ENCODE results near the gene SMAD3. TPM values are rescaled to one million over a fixed set of nuclear protein-coding genes. Genes with fewer than 3 reads are reported as not detected.

Gene SMAD3
- total RNA-seq, 1 donor from 2014 or later, result 53.5 TPM

DNA sequence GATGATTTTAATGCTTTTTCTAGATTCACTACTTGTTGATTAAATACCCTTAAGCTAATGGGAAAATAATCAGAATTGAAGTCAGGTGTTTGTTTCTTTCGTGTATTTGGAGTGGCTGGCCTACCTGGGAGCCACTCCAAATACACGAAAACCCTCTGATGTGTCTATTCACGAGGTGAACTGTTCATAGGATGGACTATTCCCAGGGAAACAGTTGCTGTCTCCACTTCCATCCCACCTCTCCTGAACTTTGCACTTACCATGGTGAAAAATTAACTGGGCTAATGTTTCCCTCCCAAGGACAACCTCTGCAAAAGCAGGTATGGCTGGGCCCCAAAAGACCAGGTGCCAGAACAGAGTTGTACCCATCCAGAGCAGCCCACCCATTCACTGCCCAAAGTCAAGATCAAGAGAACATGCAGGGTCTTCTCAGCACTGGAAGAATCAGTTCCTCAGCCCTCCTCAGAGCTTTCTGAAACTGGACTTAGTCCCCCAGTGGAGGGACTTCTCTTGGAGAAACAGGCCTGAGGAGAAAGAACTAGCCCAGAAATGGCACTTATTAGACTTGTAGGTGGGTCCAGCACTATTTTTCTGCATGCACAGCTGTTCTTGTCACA lies 2.9 kb upstream of the SMAD3 start:
- Histone ChIP-seq H3K4me1 (peaks cover 12% of the 10 kb centered on the region), H3K9me3 (no peaks in the 10 kb centered on the region), H3K27me3 (no peaks in the 10 kb centered on the region), H3K36me3 (no peaks in the 10 kb centered on the region), H3K4me3 (no peak overlapping the region), H3K27ac (no peak overlapping the region)
- intact Hi-C loops (cut with DNase I), result loop anchor here (10.0 kb wide), 2 partner anchors 62 to 192 kb away; partner anchors contain the start of genes AAGAB and IQCH
- no peak for TF ChIP-seq POLR2AphosphoS5 (IDR thresholded peaks at IDR 0.05; ENCODE audit: insufficient read depth in 1 of 2, low read depth in 1 of 2)
- no peak for TF ChIP-seq POLR2A (IDR thresholded peaks at IDR 0.05)
- TF ChIP-seq, protein P1, sequence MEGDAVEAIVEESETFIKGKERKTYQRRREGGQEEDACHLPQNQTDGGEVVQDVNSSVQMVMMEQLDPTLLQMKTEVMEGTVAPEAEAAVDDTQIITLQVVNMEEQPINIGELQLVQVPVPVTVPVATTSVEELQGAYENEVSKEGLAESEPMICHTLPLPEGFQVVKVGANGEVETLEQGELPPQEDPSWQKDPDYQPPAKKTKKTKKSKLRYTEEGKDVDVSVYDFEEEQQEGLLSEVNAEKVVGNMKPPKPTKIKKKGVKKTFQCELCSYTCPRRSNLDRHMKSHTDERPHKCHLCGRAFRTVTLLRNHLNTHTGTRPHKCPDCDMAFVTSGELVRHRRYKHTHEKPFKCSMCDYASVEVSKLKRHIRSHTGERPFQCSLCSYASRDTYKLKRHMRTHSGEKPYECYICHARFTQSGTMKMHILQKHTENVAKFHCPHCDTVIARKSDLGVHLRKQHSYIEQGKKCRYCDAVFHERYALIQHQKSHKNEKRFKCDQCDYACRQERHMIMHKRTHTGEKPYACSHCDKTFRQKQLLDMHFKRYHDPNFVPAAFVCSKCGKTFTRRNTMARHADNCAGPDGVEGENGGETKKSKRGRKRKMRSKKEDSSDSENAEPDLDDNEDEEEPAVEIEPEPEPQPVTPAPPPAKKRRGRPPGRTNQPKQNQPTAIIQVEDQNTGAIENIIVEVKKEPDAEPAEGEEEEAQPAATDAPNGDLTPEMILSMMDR (IDR thresholded peaks at IDR 0.05), result no peak
- no peak for DNase-seq (ENCODE audit: extremely low spot score in 2 of 2)

DNA sequence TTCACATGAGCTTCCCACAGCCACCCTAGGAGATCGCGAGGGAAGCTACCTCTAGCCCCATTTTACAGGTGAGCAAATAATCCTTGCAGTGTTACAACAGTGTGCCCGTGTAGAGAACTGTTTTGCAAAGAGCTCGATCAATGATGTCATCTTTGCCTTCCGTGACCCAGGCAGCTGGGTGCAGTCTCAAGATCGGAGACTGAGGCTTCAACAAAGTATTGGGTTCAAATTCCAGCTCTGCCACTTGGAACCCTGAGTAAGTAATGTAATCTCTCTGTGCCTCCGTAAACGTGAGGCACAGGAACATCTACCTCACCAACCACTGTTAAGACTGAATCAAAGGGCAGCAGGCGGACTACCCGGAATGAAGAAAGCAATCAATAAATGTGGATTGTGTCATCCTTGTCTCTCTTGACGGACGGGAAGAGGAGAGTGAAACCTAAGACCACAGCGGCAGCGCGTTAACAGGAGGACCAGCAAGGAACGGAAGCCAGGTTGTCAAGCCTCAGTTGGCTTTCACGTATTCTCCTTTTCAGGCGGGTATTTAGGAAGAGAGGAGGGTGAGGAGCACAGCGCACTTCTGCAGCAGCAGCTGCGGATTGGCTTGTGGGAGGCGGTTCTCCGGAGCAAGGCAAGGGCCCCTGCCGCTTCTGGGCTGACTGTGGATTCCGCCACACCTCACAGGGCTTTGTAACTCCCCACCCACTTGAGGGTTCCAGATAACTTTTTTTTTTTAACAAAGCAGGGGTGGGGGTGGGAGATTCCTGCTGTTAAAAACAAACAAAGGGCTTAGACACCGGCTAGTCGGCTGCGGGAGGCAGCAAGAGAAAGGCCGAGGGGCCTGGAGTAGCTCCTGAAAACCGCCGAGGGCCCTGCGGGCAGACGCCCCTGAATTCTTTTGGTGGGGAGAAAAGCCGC lies 1.5 kb upstream of the SMAD3 start:
- Histone ChIP-seq H3K36me3 (no peaks in the 10 kb centered on the region), H3K27ac (no peak overlapping the region), H3K27me3 (no peaks in the 10 kb centered on the region), H3K9me3 (no peaks in the 10 kb centered on the region), H3K4me3 (no peak overlapping the region), H3K4me1 (peaks cover 27% of the 10 kb centered on the region)
- intact Hi-C loops (cut with DNase I), result loop anchor here (10.0 kb wide), 2 partner anchors 61 to 191 kb away; partner anchors contain the start of genes AAGAB and IQCH
- no peak for DNase-seq (ENCODE audit: extremely low spot score in 2 of 2)
- no peak for TF ChIP-seq POLR2A (IDR thresholded peaks at IDR 0.05)
- TF ChIP-seq, protein P1 (IDR thresholded peaks at IDR 0.05), result no peak
- no peak for TF ChIP-seq POLR2AphosphoS5 (IDR thresholded peaks at IDR 0.05; ENCODE audit: insufficient read depth in 1 of 2, low read depth in 1 of 2)

DNA sequence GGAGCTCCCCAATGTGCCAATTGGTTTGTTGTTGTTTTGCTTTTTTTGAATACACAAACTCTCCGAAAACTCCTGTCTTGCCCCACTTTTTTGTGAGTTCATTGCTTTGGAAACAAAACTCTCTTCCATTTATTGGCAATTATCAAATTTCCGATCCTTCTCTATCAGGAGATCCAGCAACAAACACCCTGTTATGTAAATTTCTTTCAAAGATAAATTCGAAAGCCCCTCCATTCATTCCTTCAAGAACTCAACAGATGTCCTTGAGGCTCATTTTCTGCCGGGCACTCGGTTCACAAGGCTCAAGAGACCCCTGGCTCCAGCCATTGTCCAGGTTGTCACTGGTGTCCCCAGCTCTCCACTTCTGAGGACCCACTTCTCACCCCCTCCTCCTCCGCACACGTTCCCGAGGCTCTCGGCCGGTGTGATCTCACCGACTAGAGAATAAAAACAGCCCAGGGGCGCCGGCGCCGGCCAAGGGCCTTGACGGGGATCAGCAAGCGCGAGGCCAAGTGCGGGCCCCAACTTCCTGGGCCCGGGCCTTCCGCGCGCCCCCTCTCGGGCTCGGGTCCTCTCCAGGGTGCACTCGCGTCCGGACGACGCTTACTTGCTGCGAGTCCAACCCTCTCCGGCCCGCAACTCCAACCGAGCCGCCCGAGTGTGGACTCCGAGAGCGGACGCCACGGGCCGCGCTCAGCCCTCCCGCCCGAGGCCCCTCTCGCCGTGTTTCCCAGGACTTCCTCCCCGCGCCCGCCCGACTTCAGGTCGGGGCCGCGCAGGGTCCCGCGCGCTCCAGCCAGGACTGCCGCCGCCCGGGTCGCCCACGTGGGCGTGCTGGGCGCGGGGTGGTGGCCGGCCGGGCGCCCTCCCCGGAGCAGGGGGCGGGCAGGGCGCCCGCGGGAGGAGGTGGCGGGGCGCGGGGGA lies 533 bp upstream of the SMAD3 start:
- DNase-seq (ENCODE audit: extremely low spot score in 2 of 2), result no peak
- peak in 1 of 2 donors; percentile 59 for TF ChIP-seq POLR2AphosphoS5 (IDR thresholded peaks at IDR 0.05; ENCODE audit: insufficient read depth in 1 of 2, low read depth in 1 of 2)
- no peak for TF ChIP-seq POLR2A (IDR thresholded peaks at IDR 0.05)

DNA sequence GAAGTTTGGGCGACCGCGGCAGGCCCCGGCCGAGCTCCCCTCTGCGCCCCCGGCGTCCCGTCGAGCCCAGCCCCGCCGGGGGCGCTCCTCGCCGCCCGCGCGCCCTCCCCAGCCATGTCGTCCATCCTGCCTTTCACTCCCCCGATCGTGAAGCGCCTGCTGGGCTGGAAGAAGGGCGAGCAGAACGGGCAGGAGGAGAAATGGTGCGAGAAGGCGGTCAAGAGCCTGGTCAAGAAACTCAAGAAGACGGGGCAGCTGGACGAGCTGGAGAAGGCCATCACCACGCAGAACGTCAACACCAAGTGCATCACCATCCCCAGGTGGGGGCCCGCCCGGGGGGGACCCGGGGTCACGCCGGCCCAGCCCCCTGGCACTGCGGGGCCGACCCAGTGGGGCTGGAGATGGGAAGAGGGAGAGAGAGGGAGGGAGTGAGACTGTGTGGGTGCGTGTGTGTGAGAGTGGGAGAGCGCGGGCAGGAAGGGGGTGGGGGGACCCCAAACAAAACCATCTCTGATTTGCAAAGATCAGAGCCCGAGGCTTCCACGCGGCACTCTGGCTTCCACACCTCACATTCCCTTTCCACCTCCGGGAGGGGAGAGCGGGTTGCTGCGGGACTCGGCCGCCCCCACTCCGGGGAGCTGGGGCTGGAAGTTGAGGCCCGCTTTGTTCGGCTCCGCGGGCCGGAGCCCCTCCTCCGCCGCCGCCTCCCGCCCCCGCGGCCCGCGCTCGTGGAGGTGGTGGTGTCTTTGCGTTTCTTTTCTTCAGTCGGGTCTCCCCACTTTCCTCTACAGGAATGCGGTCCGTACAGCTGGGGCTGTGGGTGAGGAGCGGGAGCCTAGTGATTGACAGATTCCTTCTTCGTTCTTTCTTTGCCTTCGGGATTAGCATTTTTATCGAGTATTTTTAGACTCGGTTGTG lies 898 bp downstream of the SMAD3 start:
- Histone ChIP-seq H3K36me3 (no peaks in the 10 kb centered on the region), H3K27me3 (no peaks in the 10 kb centered on the region), H3K4me1 (peaks cover 50% of the 10 kb centered on the region), H3K4me3 (peak overlapping the region; percentile 89 to 93), H3K27ac (peak overlapping the region; percentile 92), H3K9me3 (no peaks in the 10 kb centered on the region)
- TF ChIP-seq, protein P1 (IDR thresholded peaks at IDR 0.05), result no peak
- TF ChIP-seq POLR2AphosphoS5 (IDR thresholded peaks at IDR 0.05; ENCODE audit: insufficient read depth in 1 of 2, low read depth in 1 of 2), result peak in 1 of 2 donors; percentile 64
- DNase-seq (ENCODE audit: extremely low spot score in 2 of 2), result no peak
- intact Hi-C loops (cut with DNase I), result loop anchor here (5.0 to 10.0 kb wide), 3 partner anchors 49 to 189 kb away; partner anchors contain the start of genes AAGAB and IQCH

More for the DNA sequence above, 533 bp upstream of the SMAD3 start:
- H3K27me3 ChIP-seq, result no peaks in the 10 kb centered on the region
- H3K36me3 ChIP-seq, result no peaks in the 10 kb centered on the region
- H3K4me1 ChIP-seq, result peaks cover 36% of the 10 kb centered on the region
- peak overlapping the region; percentile 92 for H3K27ac ChIP-seq
- intact Hi-C loops (cut with DNase I), result loop anchor here (5.0 to 10.0 kb wide), 3 partner anchors 48 to 190 kb away; partner anchors contain the start of genes AAGAB and IQCH
- H3K4me3 ChIP-seq, result peak overlapping the region; percentile 89 to 93
- H3K9me3 ChIP-seq, result no peaks in the 10 kb centered on the region
